ENCODE data around the gene UBE2S.

Gene UBE2S

GRCh38 chr19:55377356-55378131, 30.0 kb downstream of the UBE2S start:
- DNase-seq (ENCODE audit: low spot score) = no peak
- Histone ChIP-seq H3K4me3 (no peak overlapping the region), H3K27ac (no peak overlapping the region)
- TF ChIP-seq CTCF (IDR thresholded peaks at IDR 0.05) = no peak

- H3K27ac ChIP-seq = no peak within 1 kb of the TSS
- no peak within 1 kb of the TSS for H3K4me3 ChIP-seq
- DNase-seq (ENCODE audit: low spot score) = no peak
- no peak for TF ChIP-seq CTCF (IDR thresholded peaks at IDR 0.05)
Measured at GRCh38 chr19:55376241-55376933, 31.2 kb downstream of the UBE2S start, which contains the start of gene TMEM190. Gene TMEM190, plus strand, starts transcription at chr19:55376826. Its CDS starts 28 bp downstream, at chr19:55376854.

- Histone ChIP-seq H3K4me3 (no peak overlapping the region), H3K27ac (no peak overlapping the region)
- TF ChIP-seq CTCF (IDR thresholded peaks at IDR 0.05) = no peak
- no peak for DNase-seq (ENCODE audit: low spot score)
Measured at GRCh38 chr19:55373993-55374757, 33.4 kb downstream of the UBE2S start.

- no peak for TF ChIP-seq CTCF (IDR thresholded peaks at IDR 0.05)
- Histone ChIP-seq H3K4me3 (no peak overlapping the region), H3K27ac (no peak overlapping the region)
- DNase-seq (ENCODE audit: low spot score) = no peak
Measured at GRCh38 chr19:55373306-55373992, 34.1 kb downstream of the UBE2S start.

GRCh38 chr19:55372316-55373081, 35.1 kb downstream of the UBE2S start:
- TF ChIP-seq CTCF (IDR thresholded peaks at IDR 0.05) = no peak
- DNase-seq (ENCODE audit: low spot score) = no peak
- Histone ChIP-seq H3K27ac (no peak overlapping the region), H3K4me3 (no peak overlapping the region)
